ENCODE data around the gene CDH4. TPM values are rescaled to one million over a fixed set of nuclear protein-coding genes. Genes with fewer than 3 reads are reported as not detected.

The CDH4 gene
- total and polyA plus RNA-seq, 2 of the 8 experiments (the other 6 are each of a cell fraction or from before 2014, with no cell fraction given) = 4.3 to 7.9 TPM

DNA sequence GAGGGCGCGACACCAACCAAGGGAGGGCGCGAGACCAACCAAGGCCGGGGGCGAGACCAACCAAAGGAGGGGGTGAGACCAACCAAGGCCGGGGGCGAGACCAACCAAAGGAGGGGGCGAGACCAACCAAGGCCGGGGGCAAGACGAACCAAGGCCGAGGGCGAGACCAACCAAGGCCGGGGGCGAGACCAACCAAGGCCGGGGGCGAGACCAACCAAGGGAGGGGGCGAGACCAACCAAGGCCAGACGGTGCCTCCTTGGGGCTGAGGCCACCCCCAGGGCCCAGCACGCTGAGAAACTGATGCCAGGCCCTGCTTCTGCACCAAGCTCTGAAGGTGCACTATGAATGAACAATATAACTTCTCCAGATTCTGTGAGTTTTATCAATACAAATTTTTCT is 726.4 kb downstream of the CDH4 start (continued):
- TF ChIP-seq CHD7 (IDR thresholded peaks at IDR 0.05; ENCODE audit: insufficient replicate concordance, low read length) (no peak), PHF8 (conservative IDR thresholded peaks at IDR 0.05; ENCODE audit: low read depth, low read length) (no peak), FOSL1 (IDR thresholded peaks at IDR 0.05; ENCODE audit: insufficient read depth, low read depth, low read length) (no peak), JUND (IDR thresholded peaks at IDR 0.05; ENCODE audit: low read length) (no peak), TAF7 (optimal IDR thresholded peaks at IDR 0.05; ENCODE audit: borderline replicate concordance, low read depth, low read length) (no peak), EP300 (IDR thresholded peaks at IDR 0.05; ENCODE audit: borderline replicate concordance in 1 of 2, low read depth in 2 of 2, low read length in 2 of 2) (no peak), EGR1 (IDR thresholded peaks at IDR 0.05; ENCODE audit: borderline replicate concordance, low read depth, low read length) (no peak), NRF1 (IDR thresholded peaks at IDR 0.05; ENCODE audit: low read depth, low read length) (no peak), MAFK (IDR thresholded peaks at IDR 0.05; ENCODE audit: low read depth, low read length) (no peak)

Measured in H1 (cell line).